HG02623 (cell line): ENCODE results near the gene WFDC12.

Experiments
- ATAC-seq: cut with Tn5 transposase; IDR thresholded peaks from one replicate; pipeline ENCODE4 v1.9.1; 2021; ENCODE audit warnings: moderate library complexity; ENCODE audit not compliant: unreplicated experiment

The WFDC12 gene

DNA sequence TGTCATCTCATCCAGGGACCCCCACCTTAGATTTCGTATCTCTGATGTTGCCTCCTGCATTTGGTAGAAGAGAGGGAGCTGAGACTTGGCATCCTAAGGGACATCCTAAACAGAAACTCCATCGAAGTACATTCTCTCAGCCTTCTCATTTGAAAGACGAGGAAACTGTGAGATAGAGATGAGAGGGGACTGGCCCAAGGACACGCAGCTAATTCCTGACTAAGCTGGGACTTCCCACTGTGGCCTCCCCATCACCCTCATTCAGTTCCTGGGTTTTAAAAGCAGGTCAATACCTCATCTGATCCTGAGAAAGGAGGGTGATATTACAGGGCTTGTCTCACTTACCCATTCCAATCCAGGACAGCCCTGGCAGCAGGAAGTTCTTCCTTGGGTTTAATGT lies 8.4 kb downstream of the WFDC12 start:
- no peak for ATAC-seq

DNA sequence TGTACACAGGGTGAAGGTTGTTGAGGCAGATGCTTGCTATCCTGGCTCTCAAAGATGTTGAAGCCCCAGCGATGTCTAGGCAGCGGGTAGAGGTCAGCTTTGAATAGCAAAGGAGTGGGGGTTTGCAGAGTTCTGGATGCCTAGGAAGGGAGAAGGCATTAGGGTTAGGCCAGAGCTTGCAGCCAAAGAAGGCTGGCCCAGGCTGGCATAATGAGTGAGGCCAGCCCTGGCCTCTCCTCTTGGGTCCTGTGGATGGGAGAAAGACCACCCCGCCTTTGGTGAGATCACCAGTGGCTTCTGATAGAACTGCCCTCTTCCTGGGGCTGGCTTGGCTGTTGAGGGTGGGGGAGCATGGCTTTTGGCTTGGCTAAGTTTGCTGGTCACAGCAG lies 8.9 kb downstream of the WFDC12 start:
- no peak for ATAC-seq

GRCh38 chr20:45114465-45115385 lies 9.5 kb downstream of the WFDC12 start, which contains the start of gene WFDC5:
TSS of gene WFDC5 (minus strand) at chr20:45115174. CDS start at chr20:45115083, 91 bp downstream.
- ATAC-seq: no peak

DNA sequence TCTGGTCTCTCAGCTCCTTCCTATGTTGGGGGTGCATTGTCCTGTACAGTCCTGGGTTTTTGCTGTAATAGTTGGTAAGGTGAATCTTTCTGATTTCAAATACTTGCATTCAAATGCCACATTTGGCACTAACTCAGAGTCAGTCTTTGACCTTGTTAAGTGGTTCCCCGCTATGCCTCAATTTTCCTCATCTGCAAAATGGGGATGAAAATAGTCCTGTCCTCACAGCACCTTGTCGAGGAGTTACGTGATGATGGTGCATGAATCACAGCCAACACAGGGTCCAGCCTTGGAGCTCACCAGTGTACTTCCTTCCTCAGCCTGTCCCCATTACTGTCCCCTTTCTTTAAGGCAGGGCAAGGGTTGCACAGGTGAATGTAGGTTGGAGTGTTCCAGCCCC lies 10.4 kb downstream of the WFDC12 start:
- ATAC-seq: no peak

- no peak for ATAC-seq
These were observed 11.5 kb downstream of the WFDC12 start for GRCh38 chr20:45112754-45113153.

DNA sequence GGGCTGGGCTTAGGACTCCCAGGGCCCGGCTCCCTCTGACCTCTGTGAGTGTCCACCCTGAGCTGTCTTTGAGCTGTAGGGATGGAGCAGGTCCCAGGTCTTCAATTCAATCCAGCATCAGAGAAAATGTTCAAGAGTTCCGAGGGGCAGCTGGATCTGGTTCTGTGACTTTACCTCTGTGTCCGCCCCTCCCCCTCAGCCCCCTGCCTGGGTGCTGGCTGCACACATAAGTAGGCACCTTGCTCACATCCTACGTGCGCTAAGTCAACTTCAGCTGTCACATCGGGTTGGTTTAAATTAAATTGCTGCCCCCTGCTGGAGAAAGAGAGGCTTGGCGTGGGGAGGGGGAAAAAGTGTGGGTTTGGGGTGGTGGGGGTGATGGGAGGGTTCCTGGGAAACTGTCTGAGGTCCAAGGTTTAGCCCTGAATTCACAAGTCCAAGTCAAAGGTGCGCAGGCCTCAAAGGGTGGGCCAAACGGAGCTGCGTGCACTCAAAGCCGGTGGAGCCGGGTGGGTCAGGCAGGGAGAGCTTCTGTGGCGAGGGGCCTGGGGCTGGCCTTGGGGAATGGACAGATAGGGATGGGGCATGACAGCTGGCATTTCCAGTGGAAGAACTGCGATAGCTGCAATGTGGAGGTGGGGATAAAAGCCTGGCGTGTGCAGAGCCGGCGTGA lies 12.3 kb downstream of the WFDC12 start:
- no peak for ATAC-seq

DNA sequence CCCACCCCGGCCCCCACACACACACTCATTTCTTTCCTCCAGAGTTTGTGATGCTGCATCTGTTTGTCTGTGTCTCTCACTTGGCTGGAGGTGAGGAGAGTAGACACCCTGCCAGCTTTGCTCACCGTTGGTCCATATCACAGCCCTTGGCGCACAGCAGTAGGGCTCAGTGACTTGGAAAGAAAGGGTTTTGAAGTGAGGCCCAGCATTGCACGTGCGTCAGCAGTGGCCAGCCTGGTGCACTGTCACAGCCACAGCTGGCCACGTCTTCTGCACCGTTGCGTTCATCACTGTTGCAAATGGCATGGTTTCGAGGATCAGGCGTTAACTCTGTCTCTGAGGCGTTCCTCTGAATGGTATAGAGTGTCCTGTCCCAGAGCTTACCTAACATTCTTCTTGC lies 13.0 kb downstream of the WFDC12 start:
- ATAC-seq: no peak

GRCh38 chr20:45110301-45110700 lies 14.0 kb downstream of the WFDC12 start:
- ATAC-seq: no peak

- ATAC-seq: no peak
These were observed 14.6 kb downstream of the WFDC12 start for GRCh38 chr20:45109634-45110033.

GRCh38 chr20:45105317-45105716 lies 18.9 kb downstream of the WFDC12 start:
- no peak for ATAC-seq

DNA sequence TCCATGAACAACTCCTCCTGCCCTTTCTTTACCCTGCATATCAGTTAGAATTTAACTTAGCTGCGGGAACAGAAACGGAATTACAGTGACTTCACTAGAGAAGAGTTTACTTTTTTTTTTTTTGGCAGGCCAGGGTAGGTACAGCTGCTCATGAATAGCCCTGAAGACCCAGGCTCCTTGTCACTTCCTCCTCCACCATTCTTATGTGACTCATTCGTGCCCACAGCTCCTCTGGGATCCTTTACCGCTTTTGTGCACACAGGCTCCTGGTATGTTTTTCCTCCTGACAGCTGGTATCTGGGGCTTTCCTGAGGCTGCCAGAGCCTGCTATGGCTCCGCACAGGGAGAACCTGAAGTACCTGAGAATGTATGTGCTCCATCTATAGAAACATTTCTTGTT lies 19.5 kb downstream of the WFDC12 start:
- ATAC-seq: no peak

DNA sequence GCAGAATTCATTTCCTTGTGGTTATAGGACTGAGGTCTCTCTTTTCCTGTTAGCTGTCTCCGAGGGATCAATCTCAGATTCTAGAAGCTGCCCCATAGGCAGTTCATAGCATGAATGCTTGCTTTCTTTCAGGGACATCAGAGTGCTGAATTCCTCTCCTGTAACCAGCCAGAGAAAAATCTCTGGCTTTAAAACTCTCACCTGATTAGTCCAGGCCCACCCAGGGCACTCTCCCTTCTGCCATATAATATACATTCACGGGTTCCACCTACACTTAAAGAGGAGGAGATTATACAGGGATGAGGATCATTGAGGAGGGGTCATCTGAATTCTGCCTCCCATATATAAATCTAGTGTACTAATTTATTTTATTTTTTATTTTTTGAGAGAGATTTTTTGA lies 21.2 kb downstream of the WFDC12 start:
- no peak for ATAC-seq

DNA sequence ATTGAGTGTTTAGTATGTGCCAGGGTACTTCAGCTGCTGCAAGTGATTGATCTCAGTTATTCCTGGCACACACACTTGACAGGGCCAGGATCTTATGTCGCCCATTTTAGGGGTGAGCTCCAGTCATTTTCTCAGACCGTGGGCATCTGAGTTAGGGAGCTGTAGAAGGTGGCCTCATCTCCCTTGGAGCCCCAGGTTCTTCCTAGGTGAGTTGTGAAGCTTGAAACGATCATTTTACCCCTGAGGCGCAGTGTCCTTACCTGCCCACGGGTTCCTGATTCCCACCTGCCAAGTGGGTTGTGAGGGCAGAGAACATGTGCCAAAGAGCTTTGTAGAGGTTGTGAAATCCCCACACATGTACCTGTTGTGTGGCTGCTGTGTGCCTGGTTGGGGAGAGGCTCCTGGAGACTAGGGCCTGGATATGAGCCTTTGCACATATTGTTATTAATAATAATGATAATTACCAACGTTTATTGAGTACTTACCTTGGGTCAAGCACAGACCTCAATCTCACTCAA lies 22.9 kb downstream of the WFDC12 start:
- no peak for ATAC-seq

DNA sequence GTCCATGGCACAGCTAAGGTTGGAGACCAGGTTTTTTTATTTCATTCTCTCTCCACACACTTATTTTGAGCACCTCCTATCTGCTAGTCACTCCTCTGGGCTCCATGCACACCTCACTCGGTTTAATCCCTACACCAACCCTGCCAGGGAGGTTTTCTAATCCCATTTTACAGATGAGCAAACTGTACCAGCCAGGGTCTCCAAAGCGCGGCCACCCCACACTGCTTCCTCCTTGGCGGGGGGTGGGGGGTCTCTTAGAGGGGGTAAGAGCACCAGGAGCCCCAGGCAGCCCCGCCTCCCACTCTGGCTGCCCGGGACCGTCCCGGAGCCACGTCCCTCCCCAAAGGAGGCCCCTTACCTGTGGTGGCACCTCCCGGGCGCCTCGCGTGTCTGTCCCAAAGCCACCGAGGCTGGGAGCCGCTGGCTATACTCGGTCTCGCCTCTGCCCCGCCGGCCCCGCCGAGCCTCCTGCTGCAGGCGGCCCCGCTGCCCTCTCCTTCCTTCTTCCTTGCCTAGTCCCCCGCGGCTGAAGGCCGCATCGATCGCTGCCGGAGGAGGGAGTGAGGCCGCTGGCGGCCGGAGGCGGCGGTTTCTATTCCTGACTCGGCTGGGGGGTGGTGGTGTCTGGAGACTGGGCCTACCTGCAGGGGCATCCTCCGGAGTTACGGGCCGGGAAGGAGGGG lies 23.6 kb downstream of the WFDC12 start, which contains the start of gene KCNS1:
KCNS1 (minus strand) TSS at position 565 of the 683 bp plus-strand sequence. CDS start 1,891 bp downstream, outside the sequence.
- ATAC-seq: no peak

DNA sequence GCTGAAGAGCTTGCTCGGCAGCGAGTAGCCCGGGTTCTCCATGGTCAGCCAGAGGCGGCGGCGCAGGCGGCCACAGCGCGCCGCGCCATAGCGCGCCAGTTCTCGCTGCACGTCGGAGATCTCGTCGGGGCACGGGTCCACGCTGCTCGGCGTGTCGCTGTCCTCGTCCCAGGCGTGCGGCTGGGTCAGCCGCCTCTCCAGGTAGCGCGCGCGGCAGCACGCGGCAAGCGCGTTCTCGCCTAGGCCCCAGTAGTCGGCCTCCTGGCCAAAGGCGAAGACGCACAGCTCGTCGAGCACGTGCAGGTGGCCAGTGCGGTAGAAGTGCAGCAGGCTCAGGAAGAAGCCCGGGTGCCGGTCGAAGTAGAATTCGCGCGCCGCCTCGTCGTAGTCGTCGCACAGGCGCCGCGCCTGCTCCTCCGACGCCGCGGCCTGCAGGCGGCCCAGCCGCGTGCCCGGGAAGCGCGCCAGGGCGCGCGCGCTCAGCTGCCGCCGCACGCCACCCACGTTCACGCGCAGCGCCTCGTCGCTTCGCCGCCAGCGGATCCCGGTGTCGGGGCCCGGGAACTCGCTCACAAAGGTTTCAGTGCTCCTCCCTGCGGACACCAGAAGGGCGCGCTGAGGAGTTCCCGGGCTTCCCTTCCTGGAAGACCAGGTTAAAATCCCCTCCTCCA lies 26.0 kb downstream of the WFDC12 start:
- no peak for ATAC-seq

DNA sequence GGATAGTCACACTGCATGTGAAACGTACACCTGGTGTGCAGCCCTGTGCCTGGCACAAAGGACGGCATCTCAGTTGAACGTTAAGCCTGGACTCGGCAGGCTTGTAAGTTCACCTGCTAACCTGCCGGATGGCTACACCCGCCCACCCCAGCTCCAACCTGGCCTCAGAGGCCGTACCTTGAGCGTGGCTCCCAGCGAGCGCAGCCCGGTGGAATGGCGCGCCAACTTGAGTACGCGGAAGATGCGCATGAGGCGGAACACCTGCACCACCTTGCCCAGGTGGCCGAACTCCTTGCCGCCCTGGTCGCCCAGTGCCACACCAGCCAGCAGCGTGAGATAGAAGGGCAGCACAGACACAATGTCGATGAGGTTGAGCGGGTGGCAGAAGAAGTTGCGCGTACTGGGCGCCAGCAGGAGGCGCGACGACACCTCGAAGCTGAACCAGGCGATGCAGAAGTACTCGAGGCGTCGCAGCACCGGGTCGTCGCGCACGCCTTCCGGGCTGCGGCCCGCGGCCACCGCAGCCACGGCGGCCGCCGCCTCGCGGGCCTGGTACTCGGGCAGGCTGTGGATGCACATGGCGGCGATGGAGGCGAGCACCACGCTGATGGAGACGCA lies 26.7 kb downstream of the WFDC12 start:
- no peak for ATAC-seq

GRCh38 chr20:45096781-45097180 lies 27.5 kb downstream of the WFDC12 start:
- no peak for ATAC-seq

- no peak for ATAC-seq
These were observed 28.4 kb downstream of the WFDC12 start for GRCh38 chr20:45095805-45096238.

GRCh38 chr20:45094864-45095574 lies 29.2 kb downstream of the WFDC12 start:
- no peak for ATAC-seq

DNA sequence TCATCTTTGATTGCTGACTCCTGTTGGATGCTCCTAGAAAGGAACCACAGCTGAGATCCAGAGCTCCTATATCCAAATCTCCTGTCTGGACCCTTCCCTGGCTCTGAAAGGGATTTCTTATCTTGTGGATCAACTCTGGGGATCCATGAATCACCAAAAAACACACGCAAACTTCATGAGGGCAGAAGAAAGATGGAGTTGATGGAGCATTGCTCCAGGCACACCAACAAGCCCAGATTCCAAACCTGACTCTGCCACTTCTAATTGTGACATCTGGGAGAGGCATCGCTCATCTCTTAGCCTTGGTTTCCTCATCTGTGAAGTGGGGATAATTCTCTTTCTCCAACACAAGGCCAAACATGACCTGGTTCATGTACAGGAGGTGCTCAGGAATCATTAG lies 30.1 kb downstream of the WFDC12 start:
- no peak for ATAC-seq
